Stimulated activated CD4-positive, alpha-beta T cell treated with anti-CD3 and anti-CD28 coated beads, Interleukin-4, amount 100 ng/mL, for 1 hour (primary cell): ENCODE data around the gene DNAJB13.
"Not testable (repeated sequence)": the region's sequence is repeated elsewhere in the genome, so short reads cannot be mapped to it uniquely, and the experiment has no call there.

ENCODE experiments used
- DNase-seq: peaks from one replicate; pipeline ENCODE4 v3.0.0-alpha.2; 2020

DNAJB13 gene

GRCh38 chr11:73950869-73951710 lies at the start of gene DNAJB13:
Gene DNAJB13 (plus strand): TSS chr11:73951026. CDS start chr11:73951070, 44 bp downstream.
- DNase-seq: no peak

- DNase-seq: no peak
Measured at GRCh38 chr11:73902303-73902702, 48.5 kb upstream of the DNAJB13 start.

- DNase-seq: no peak
Measured at GRCh38 chr11:73907191-73907590, 43.6 kb upstream of the DNAJB13 start.

- no peak for DNase-seq
Measured at GRCh38 chr11:73912026-73912425, 38.8 kb upstream of the DNAJB13 start.

- DNase-seq: no peak
Measured at GRCh38 chr11:73913472-73913871, 37.4 kb upstream of the DNAJB13 start.

- DNase-seq: no peak
Measured at GRCh38 chr11:73914284-73914683, 36.5 kb upstream of the DNAJB13 start.

- DNase-seq: no peak
Measured at GRCh38 chr11:73916435-73916834, 34.4 kb upstream of the DNAJB13 start.

- DNase-seq: no peak
Measured at GRCh38 chr11:73921180-73921579, 29.6 kb upstream of the DNAJB13 start.

GRCh38 chr11:73929388-73929787 lies 21.4 kb upstream of the DNAJB13 start:
- DNase-seq: no peak

- DNase-seq: no peak
Measured at GRCh38 chr11:73931039-73931645, 19.7 kb upstream of the DNAJB13 start.

- DNase-seq: no peak
Measured at GRCh38 chr11:73931951-73932350, 18.9 kb upstream of the DNAJB13 start.

GRCh38 chr11:73932781-73933180 lies 18.0 kb upstream of the DNAJB13 start:
- no peak for DNase-seq

- not testable (repeated sequence) for DNase-seq
Measured at GRCh38 chr11:73936047-73936446, 14.8 kb upstream of the DNAJB13 start.

GRCh38 chr11:73939096-73939495 lies 11.7 kb upstream of the DNAJB13 start:
- no peak for DNase-seq

- DNase-seq: no peak
Measured at GRCh38 chr11:73940801-73941570, 9.8 kb upstream of the DNAJB13 start.

- DNase-seq: no peak
Measured at GRCh38 chr11:73942010-73942409, 8.8 kb upstream of the DNAJB13 start.

GRCh38 chr11:73944085-73944484 lies 6.7 kb upstream of the DNAJB13 start:
- no peak for DNase-seq

GRCh38 chr11:73944901-73945300 lies 5.9 kb upstream of the DNAJB13 start:
- no peak for DNase-seq

GRCh38 chr11:73945396-73945795 lies 5.4 kb upstream of the DNAJB13 start:
- DNase-seq: no peak

- no peak for DNase-seq
Measured at GRCh38 chr11:73946798-73947458, 3.9 kb upstream of the DNAJB13 start.

- no peak for DNase-seq
Measured at GRCh38 chr11:73949246-73949645, 1.6 kb upstream of the DNAJB13 start.

- no peak for DNase-seq
Measured at GRCh38 chr11:73949912-73950311, 914 bp upstream of the DNAJB13 start.

GRCh38 chr11:73951797-73952196 lies 971 bp downstream of the DNAJB13 start:
- no peak for DNase-seq
